Smooth muscle cell (in vitro differentiated cells): ENCODE measurements around the gene ZBTB33. TPM values are rescaled to one million over a fixed set of nuclear protein-coding genes. Genes with fewer than 3 reads are reported as not detected.

ENCODE experiments used
- DNase-seq: peaks from one replicate; lab custom pipeline; 2025; ENCODE audit not compliant: unreplicated experiment; lab: John Stamatoyannopoulos, UW
- H2AFZ ChIP-seq: fragments of 200-600 bp; sonication (generic); 2 replicates; pipeline ENCODE4 v1.6.0; 2016; ENCODE audit warnings: antibody characterized with exemption, low read depth, mild to moderate bottlenecking
- H3F3A ChIP-seq: fragments of 200-600 bp; sonication (generic); 2 replicates; pipeline ENCODE4 v1.6.0; 2017; ENCODE audit warnings: antibody characterized with exemption, low read depth
- H3K27ac ChIP-seq: fragments of 200-600 bp; sonication (generic); 2 replicates; pipeline ENCODE4 v1.5.1; 2016; ENCODE audit warnings: low read depth, mild to moderate bottlenecking
- H3K27me3 ChIP-seq: fragments of 200-600 bp; sonication (generic); 2 replicates; pipeline ENCODE4 v1.6.1; 2016; ENCODE audit warnings: low read depth, mild to moderate bottlenecking
- H3K36me3 ChIP-seq: fragments of 200-600 bp; sonication (generic); 2 replicates; pipeline ENCODE4 v1.5.1; 2016; ENCODE audit warnings: low read depth
- H3K4me1 ChIP-seq: fragments of 200-600 bp; sonication (generic); 2 replicates; pipeline ENCODE4 v1.5.1; 2016; ENCODE audit warnings: low read depth
- H3K4me2 ChIP-seq: fragments of 200-600 bp; sonication (generic); 2 replicates; pipeline ENCODE4 v1.6.0; 2016; ENCODE audit warnings: mild to moderate bottlenecking
- H3K4me3 ChIP-seq: fragments of 200-600 bp; sonication (generic); 2 replicates; pipeline ENCODE4 v1.5.1; 2016; ENCODE audit warnings: mild to moderate bottlenecking
- H3K79me2 ChIP-seq: fragments of 200-600 bp; sonication (generic); 2 replicates; pipeline ENCODE4 v1.6.0; 2016; ENCODE audit warnings: low read depth, mild to moderate bottlenecking
- H3K9ac ChIP-seq: fragments of 200-600 bp; sonication (generic); 2 replicates; pipeline ENCODE4 v1.6.0; 2016; ENCODE audit warnings: low read depth
- H3K9me3 ChIP-seq: fragments of 200-600 bp; sonication (generic); replicated peaks from 2 replicates; pipeline ENCODE4 v1.5.1; 2016; ENCODE audit warnings: low read depth
- H4K20me1 ChIP-seq: fragments of 200-600 bp; sonication (generic); 2 replicates; pipeline ENCODE4 v1.6.0; 2016; ENCODE audit warnings: low read depth
- WGBS: methylation state at CpG from one replicate; pipeline ENCODE4 v1.1.7; 2016; ENCODE audit warnings: low lambda C conversion rate; 5-methylcytosine and 5-hydroxymethylcytosine counted together
- polyA plus RNA-seq: library from polyadenylated mRNA; unstranded; fragments of >200 nt; fragmentation: Nextera tagmentation; extraction: Ambion mirVana; gene quantifications from 2 replicates; pipeline ENCODE4 v1.2.1, GENCODE V29; 2016
- total RNA-seq: library from RNA; depleted of rRNA; stranded (reverse); fragments of >200 nt; gene quantifications from 2 replicates; pipeline ENCODE4 v1.2.3, GENCODE V29; 2014
- TF ChIP-seq, protein P1 (sequence below): fragments of 200-600 bp; sonication (generic); IDR thresholded peaks from 2 replicates; pipeline ENCODE4 v1.5.1; 2017; ENCODE audit warnings: borderline replicate concordance, mild to moderate bottlenecking, antibody characterized with exemption; ENCODE audit not compliant: insufficient read depth, poor library complexity, severe bottlenecking

The ZBTB33 gene
- total and polyA plus RNA-seq, 2 experiments from 2014 or later, result 6.1 to 16.9 TPM

DNA sequence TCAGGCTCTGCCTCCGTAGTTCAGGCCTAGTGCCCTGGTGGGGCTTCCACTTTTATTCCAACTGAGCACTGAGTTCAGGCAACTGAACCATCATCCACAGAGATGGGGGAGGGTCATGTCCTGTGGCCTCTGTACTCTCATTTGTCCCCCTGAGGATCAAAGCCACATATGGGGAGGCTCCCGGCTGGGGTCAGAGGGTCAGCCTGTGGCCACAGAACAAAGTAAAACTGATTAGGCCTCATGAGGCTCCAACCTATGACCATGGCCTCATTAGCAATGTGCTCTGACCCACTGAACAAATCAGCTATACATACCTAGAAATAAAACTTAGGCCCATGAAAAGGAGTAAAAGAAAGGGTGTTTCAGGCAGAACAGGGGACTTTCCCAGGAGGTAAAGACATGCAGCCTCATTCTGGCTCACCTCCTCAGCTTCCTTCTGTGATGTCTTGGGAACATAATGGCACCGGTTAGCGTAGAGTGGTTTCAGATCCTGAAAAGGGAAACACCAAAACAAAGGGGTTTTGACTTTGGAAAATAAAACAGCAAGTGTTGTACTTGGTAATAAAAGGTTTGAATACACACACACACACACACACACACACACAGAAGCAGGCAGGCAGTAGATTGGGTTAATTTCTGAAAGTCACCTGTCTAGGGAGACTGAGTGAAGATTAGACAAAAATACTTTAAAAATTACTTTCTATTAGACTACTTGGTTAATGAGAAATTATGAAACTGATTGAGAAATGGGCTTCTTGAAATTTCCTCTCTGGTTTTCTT is 36.3 kb downstream of the ZBTB33 start:
- Histone ChIP-seq H3K27ac (no peak overlapping the region), H3K9ac (no peak overlapping the region), H3K4me3 (no peak overlapping the region), H2AFZ (no peak overlapping the region), H3K27me3 (no peaks in the 10 kb centered on the region), H4K20me1 (no peaks in the 10 kb centered on the region), H3K4me1 (no peaks in the 10 kb centered on the region), H3K36me3 (no peaks in the 10 kb centered on the region), H3K4me2 (no peak overlapping the region), H3K79me2 (no peaks in the 10 kb centered on the region), H3F3A (no peaks in the 10 kb centered on the region), H3K9me3 (no peaks in the 10 kb centered on the region)
- TF ChIP-seq, protein P1, sequence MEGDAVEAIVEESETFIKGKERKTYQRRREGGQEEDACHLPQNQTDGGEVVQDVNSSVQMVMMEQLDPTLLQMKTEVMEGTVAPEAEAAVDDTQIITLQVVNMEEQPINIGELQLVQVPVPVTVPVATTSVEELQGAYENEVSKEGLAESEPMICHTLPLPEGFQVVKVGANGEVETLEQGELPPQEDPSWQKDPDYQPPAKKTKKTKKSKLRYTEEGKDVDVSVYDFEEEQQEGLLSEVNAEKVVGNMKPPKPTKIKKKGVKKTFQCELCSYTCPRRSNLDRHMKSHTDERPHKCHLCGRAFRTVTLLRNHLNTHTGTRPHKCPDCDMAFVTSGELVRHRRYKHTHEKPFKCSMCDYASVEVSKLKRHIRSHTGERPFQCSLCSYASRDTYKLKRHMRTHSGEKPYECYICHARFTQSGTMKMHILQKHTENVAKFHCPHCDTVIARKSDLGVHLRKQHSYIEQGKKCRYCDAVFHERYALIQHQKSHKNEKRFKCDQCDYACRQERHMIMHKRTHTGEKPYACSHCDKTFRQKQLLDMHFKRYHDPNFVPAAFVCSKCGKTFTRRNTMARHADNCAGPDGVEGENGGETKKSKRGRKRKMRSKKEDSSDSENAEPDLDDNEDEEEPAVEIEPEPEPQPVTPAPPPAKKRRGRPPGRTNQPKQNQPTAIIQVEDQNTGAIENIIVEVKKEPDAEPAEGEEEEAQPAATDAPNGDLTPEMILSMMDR, result no peak
- no peak for DNase-seq
- 77% methylated on average over 4 of the region's 4 CpGs for WGBS

DNA sequence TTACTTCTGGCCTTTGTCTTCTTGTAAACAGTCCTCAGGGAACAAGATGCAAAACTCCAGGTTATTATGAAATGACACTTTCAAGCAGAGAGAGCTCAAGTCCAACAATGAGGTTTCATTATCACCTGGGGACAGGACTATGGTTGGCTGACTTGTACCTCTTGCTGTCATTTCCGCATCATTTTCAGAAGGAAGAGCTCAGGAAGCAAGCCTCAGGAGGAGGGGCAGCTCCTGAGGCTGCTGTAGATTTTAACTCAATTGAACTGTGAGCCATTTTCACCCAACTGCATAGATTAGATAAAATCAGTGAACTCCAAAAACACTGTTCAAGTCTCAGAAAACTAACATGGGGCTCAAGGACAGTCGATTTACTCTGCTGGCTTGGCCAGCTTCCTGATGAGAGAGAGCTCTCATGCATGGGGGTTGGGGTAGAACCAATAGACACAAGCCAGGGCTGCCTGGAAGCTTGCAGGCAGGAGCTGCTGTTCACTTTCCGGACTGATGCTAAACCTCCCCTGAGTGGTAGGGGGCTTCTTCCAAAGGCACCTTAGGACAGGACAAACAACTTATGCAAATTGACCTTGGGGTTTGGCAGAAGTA is 37.0 kb downstream of the ZBTB33 start:
- no peak overlapping the region for H3K27ac ChIP-seq
- TF ChIP-seq, protein P1, result no peak
- DNase-seq, result no peak
- no peak overlapping the region for H2AFZ ChIP-seq
- H3K4me3 ChIP-seq, result no peak overlapping the region
- H4K20me1 ChIP-seq, result no peaks in the 10 kb centered on the region
- no peak overlapping the region for H3K9ac ChIP-seq
- no peak overlapping the region for H3K4me2 ChIP-seq
- H3K36me3 ChIP-seq, result no peaks in the 10 kb centered on the region
- no peaks in the 10 kb centered on the region for H3K79me2 ChIP-seq
- WGBS, result 63% methylated on average over 3 of the region's 3 CpGs
- no peaks in the 10 kb centered on the region for H3F3A ChIP-seq
- H3K4me1 ChIP-seq, result no peaks in the 10 kb centered on the region
- no peaks in the 10 kb centered on the region for H3K9me3 ChIP-seq
- H3K27me3 ChIP-seq, result no peaks in the 10 kb centered on the region

DNA sequence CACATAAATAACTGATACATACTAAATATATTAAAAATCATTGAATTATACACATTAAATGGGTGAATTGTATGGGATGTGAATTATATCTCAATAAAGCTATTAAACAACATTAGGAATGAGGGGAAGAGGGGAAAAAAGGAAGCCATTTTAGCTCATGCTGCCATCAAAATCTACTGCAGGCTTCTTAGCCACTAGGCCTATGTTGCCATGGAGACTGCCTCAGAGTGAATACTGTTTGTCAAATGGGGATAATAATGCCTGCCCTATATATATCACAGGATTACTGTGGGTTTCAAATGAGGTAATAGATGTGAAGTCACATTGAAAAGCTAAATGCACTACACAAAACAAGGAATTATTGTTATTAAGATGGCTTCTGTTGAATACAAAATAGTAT is 39.5 kb downstream of the ZBTB33 start:
- H4K20me1 ChIP-seq, result no peaks in the 10 kb centered on the region
- no peaks in the 10 kb centered on the region for H3F3A ChIP-seq
- no peaks in the 10 kb centered on the region for H3K27me3 ChIP-seq
- no peaks in the 10 kb centered on the region for H3K79me2 ChIP-seq
- H3K9ac ChIP-seq, result no peak overlapping the region
- H2AFZ ChIP-seq, result no peak overlapping the region
- TF ChIP-seq, protein P1, result no peak
- no peak for DNase-seq
- no peak overlapping the region for H3K4me2 ChIP-seq
- no peaks in the 10 kb centered on the region for H3K4me1 ChIP-seq
- H3K27ac ChIP-seq, result no peak overlapping the region
- no peaks in the 10 kb centered on the region for H3K36me3 ChIP-seq
- H3K4me3 ChIP-seq, result no peak overlapping the region
- no peaks in the 10 kb centered on the region for H3K9me3 ChIP-seq

DNA sequence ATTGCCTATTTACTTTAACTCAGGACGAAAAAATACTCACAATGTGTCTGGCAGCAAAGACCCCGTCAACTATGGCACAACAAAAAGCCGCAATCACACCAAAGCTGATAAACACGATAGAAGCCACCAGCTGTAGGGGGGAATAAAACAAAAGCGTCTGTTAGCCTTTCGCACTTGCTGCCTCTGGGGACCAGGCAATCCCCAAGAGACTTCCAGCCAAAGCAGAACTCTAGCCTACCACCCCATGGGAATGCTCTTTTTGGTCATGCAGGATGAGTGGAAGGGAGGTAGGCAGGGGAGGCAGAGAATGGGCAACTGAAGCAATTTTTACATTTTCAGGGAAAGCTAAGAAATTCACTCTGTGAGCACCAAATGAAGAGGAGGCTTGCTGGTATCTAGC is 40.6 kb downstream of the ZBTB33 start:
- Histone ChIP-seq H3K36me3 (no peaks in the 10 kb centered on the region), H4K20me1 (no peaks in the 10 kb centered on the region), H3F3A (no peaks in the 10 kb centered on the region), H3K27ac (no peak overlapping the region), H3K9me3 (no peaks in the 10 kb centered on the region), H3K4me1 (no peaks in the 10 kb centered on the region), H3K79me2 (no peaks in the 10 kb centered on the region), H3K4me3 (no peak overlapping the region), H3K4me2 (no peak overlapping the region), H2AFZ (no peak overlapping the region), H3K9ac (no peak overlapping the region), H3K27me3 (no peaks in the 10 kb centered on the region)
- DNase-seq, result no peak
- TF ChIP-seq, protein P1, result no peak
- 80% methylated on average over 6 of the region's 6 CpGs for WGBS
